OCI-LY3 (cell line): ENCODE results near the gene NCOA1.

Experiments
- EZH2phosphoT487 ChIP-seq: fragments of 200-600 bp; shearing (Covaris generic); IDR thresholded peaks from 2 replicates; pipeline ENCODE4 v1.6.1; 2018; ENCODE audit warnings: antibody characterized with exemption, mixed run types, low read depth
- TF ChIP-seq, protein P1 (sequence below): fragments of 200-600, 300-600 bp; sonication (generic); IDR thresholded peaks from 2 replicates; pipeline ENCODE4 v1.5.1; 2014; ENCODE audit warnings: antibody characterized with exemption, low read length, low read depth

GRCh38 chr2:24577481-24577880 is 86.4 kb downstream of the NCOA1 start:
- TF ChIP-seq, protein P1, sequence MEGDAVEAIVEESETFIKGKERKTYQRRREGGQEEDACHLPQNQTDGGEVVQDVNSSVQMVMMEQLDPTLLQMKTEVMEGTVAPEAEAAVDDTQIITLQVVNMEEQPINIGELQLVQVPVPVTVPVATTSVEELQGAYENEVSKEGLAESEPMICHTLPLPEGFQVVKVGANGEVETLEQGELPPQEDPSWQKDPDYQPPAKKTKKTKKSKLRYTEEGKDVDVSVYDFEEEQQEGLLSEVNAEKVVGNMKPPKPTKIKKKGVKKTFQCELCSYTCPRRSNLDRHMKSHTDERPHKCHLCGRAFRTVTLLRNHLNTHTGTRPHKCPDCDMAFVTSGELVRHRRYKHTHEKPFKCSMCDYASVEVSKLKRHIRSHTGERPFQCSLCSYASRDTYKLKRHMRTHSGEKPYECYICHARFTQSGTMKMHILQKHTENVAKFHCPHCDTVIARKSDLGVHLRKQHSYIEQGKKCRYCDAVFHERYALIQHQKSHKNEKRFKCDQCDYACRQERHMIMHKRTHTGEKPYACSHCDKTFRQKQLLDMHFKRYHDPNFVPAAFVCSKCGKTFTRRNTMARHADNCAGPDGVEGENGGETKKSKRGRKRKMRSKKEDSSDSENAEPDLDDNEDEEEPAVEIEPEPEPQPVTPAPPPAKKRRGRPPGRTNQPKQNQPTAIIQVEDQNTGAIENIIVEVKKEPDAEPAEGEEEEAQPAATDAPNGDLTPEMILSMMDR: no peak
- TF ChIP-seq EZH2phosphoT487: 0 out of 2 replicates have a peak, but pooled peaks have one; percentile 62
